ENCODE results near the gene B4GALNT3.

DNA sequence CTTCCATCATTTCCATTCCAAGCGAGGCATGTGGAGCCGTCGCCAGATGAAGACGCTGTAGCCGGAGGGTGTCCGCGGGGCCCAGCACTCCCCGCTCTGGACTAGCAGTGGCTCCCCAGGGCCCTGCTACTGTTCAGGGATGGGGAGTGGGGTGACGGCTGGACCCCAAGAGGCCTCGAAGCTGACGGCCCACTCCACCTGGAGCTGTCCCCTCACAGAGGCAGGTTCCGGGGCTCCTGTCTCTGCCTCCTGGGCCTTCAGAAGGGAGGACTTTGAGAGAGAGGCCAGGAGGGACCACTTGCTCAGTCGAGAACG, 101.6 kb downstream of the B4GALNT3 start:
- TF ChIP-seq POLR2AphosphoS5 (IDR thresholded peaks at IDR 0.05; ENCODE audit: low read depth, low read length): no peak
- no peak for TF ChIP-seq SIN3A (IDR thresholded peaks at IDR 0.05; ENCODE audit: borderline replicate concordance, insufficient read depth, low read length)

All from PFSK-1 (cell line).